ENCODE measurements around the gene PSMC3IP. TPM values are rescaled to one million over a fixed set of nuclear protein-coding genes. Genes with fewer than 3 reads are reported as not detected.

PSMC3IP gene
- total and polyA plus RNA-seq, 2 experiments from 2014 or later, result 18.5 to 29.5 TPM

- DNase-seq (ENCODE audit: low spot score) (peak; percentile 49), ATAC-seq (peak; percentile 8)
- H3K4me3 Mint-ChIP-seq, result peak overlapping the region; percentile 96
- peak overlapping the region; percentile 60 for H3K27ac ChIP-seq (ENCODE audit: low read depth)
- peaks cover 14% of the 10 kb centered on the region for H3K27me3 Mint-ChIP-seq (ENCODE audit: insufficient read depth, low read depth, poor library complexity)
- no peaks in the 10 kb centered on the region for H3K36me3 ChIP-seq (ENCODE audit: insufficient read depth)
- no peaks in the 10 kb centered on the region for H3K27me3 ChIP-seq (ENCODE audit: insufficient read depth)
- H3K4me1 ChIP-seq (ENCODE audit: insufficient read depth), result peaks cover 16% of the 10 kb centered on the region
- peaks cover 28% of the 10 kb centered on the region for H3K36me3 Mint-ChIP-seq (ENCODE audit: low read depth)
- no peaks in the 10 kb centered on the region for H4K20me1 ChIP-seq (replicated peaks; ENCODE audit: insufficient read depth)
- H3K27ac Mint-ChIP-seq, result peak overlapping the region; percentile 94
- H3F3A ChIP-seq (replicated peaks; ENCODE audit: low read depth), result peaks cover 24% of the 10 kb centered on the region
- peak overlapping the region; percentile 81 for H3K4me2 ChIP-seq
- H2AFZ ChIP-seq, result no peak overlapping the region
- peak overlapping the region; percentile 84 for H3K4me3 ChIP-seq
- H3K9me3 Mint-ChIP-seq, result no peaks in the 10 kb centered on the region
- TF ChIP-seq ETS1 (IDR thresholded peaks at IDR 0.05) (no peak), REST (IDR thresholded peaks at IDR 0.05; ENCODE audit: unreplicated experiment) (no peak), NANOG (IDR thresholded peaks at IDR 0.05; ENCODE audit: borderline replicate concordance) (no peak), POLR2AphosphoS5 (IDR thresholded peaks at IDR 0.05; ENCODE audit: low read depth) (no peak), CTCF (conservative IDR thresholded peaks at IDR 0.05; ENCODE audit: low read depth in 2 of 2) (no peak), ZNF114 (CRISPR knock-in tag; IDR thresholded peaks at IDR 0.05) (no peak), CREB1 (CRISPR knock-in tag; IDR thresholded peaks at IDR 0.05; ENCODE audit: low read depth) (no peak), ZNF331 (CRISPR knock-in tag; IDR thresholded peaks at IDR 0.05; ENCODE audit: low read depth) (no peak), EZH2 (IDR thresholded peaks at IDR 0.05; ENCODE audit: low read depth, unreplicated experiment) (no peak), JUNB (IDR thresholded peaks at IDR 0.05; ENCODE audit: unreplicated experiment) (no peak)
- no peaks in the 10 kb centered on the region for H3K9me2 ChIP-seq (ENCODE audit: insufficient read depth)
- peaks cover 20% of the 10 kb centered on the region for H3K79me2 ChIP-seq (replicated peaks; ENCODE audit: insufficient read depth)
- peaks cover 21% of the 10 kb centered on the region for H3K4me1 Mint-ChIP-seq
Observed at GRCh38 chr17:42562388-42563142, 15.0 kb downstream of the PSMC3IP start.
